ENCODE measurements around the gene PROSER2. TPM values are rescaled to one million over a fixed set of nuclear protein-coding genes. Genes with fewer than 3 reads are reported as not detected.

Gene PROSER2
- total RNA-seq, 1 experiment from 2014 or later, result 10.6 TPM

- H3K27me3 Mint-ChIP-seq (ENCODE audit: low read depth), result no peaks in the 10 kb centered on the region
- no peak overlapping the region for H2AK5ac ChIP-seq (ENCODE audit: insufficient read length, low read length)
- H2BK5ac ChIP-seq (ENCODE audit: insufficient read length, low read length), result no peak overlapping the region
- no peak overlapping the region for H3K27ac ChIP-seq (ENCODE audit: insufficient read length, low read depth, low read length)
- no peak overlapping the region for H3K27ac Mint-ChIP-seq
- no peaks in the 10 kb centered on the region for H3K27me3 ChIP-seq (ENCODE audit: insufficient read depth, low read length)
- no peak for TF ChIP-seq CTCF (conservative IDR thresholded peaks at IDR 0.05)
- H4K20me1 ChIP-seq (ENCODE audit: control insufficient read depth, insufficient read depth, insufficient read length), result no peaks in the 10 kb centered on the region
- no peak overlapping the region for H3K4ac ChIP-seq (ENCODE audit: low read depth, low read length)
- H3K4me2 ChIP-seq (ENCODE audit: insufficient read depth, insufficient read length, low read length), result no peak overlapping the region
- H3K4me1 ChIP-seq (ENCODE audit: insufficient read depth, low read length), result no peaks in the 10 kb centered on the region
- H3K9me3 ChIP-seq (ENCODE audit: control insufficient read depth, low read depth, low read length), result no peaks in the 10 kb centered on the region
- H3K9ac ChIP-seq (ENCODE audit: extremely low read depth, insufficient read length, low read length), result no peak overlapping the region
- H3K36me3 Mint-ChIP-seq (ENCODE audit: insufficient read depth in 1 of 3, low read depth in 3 of 3), result peaks cover 13 to 32% (median 13%) of the 10 kb centered on the region in 3 experiments
- H3T11ph ChIP-seq (ENCODE audit: low read length), result no peak overlapping the region
- H2BK15ac ChIP-seq (ENCODE audit: low read depth, low read length), result no peak overlapping the region
- H4K8ac ChIP-seq (replicated peaks; ENCODE audit: insufficient read length, low read depth, low read length), result no peak overlapping the region
- H3K23ac ChIP-seq (ENCODE audit: insufficient read length, low read depth, low read length), result no peak overlapping the region
- no peaks in the 10 kb centered on the region for H3K9me3 Mint-ChIP-seq
- H2BK12ac ChIP-seq (ENCODE audit: insufficient read length, low read depth, low read length), result no peak overlapping the region
- H3K4me3 Mint-ChIP-seq, result no peak overlapping the region
- DNase-seq, result no peak
- H3K4me1 Mint-ChIP-seq, result peaks cover 2 to 5% of the 10 kb centered on the region in 2 experiments; a peak in 2 of 4 replicates
- no peak overlapping the region for H3K56ac ChIP-seq (ENCODE audit: insufficient read length, low read depth, low read length)
- H3K79me2 ChIP-seq (ENCODE audit: insufficient read depth, low read length), result no peaks in the 10 kb centered on the region
- no peak overlapping the region for H3K14ac ChIP-seq (ENCODE audit: insufficient read depth, low read length)
- H3K79me1 ChIP-seq (ENCODE audit: insufficient read depth, low read depth, low read length, poor library complexity, severe bottlenecking), result no peaks in the 10 kb centered on the region
- H4K91ac ChIP-seq (ENCODE audit: insufficient read length, low read depth, low read length), result no peak overlapping the region
- H2AFZ ChIP-seq (ENCODE audit: low read length), result no peak overlapping the region
- no peak overlapping the region for H2BK120ac ChIP-seq (ENCODE audit: low read depth, low read length, poor library complexity, severe bottlenecking)
- no CpG with 5 or more reads among the region's 6 CpGs for WGBS (ENCODE audit: extremely low coverage, insufficient read length, low lambda C conversion rate)
- H4K5ac ChIP-seq (ENCODE audit: insufficient read length, low read depth, low read length), result no peak overlapping the region
- H3K23me2 ChIP-seq (ENCODE audit: insufficient read length, low read depth, low read length, poor library complexity, severe bottlenecking), result no peaks in the 10 kb centered on the region
- H3K18ac ChIP-seq (ENCODE audit: insufficient read length, low read depth, low read length), result no peak overlapping the region
- H2BK20ac ChIP-seq (ENCODE audit: low read depth, low read length, poor library complexity, severe bottlenecking), result no peak overlapping the region
Observed at GRCh38 chr10:11854301-11854700, 31.1 kb downstream of the PROSER2 start.
